SU-DHL-6 (cell line): ENCODE data around the gene LIMCH1.

Experiments used
- CTCF ChIP-seq: fragments of 200-600 bp; sonication (generic); IDR thresholded peaks from one replicate; pipeline ENCODE4 v1.5.1; 2017; ENCODE audit warnings: antibody characterized with exemption, mild to moderate bottlenecking, low read length, moderate library complexity; ENCODE audit not compliant: insufficient read depth, poor library complexity, severe bottlenecking
- EZH2phosphoT487 ChIP-seq: fragments of 200-600 bp; sonication (generic), shearing (Covaris generic); conservative IDR thresholded peaks from 2 replicates; pipeline ENCODE4 v1.6.1; 2018; ENCODE audit warnings: mild to moderate bottlenecking, antibody characterized with exemption, low read length, moderate library complexity, mixed read lengths

DNA sequence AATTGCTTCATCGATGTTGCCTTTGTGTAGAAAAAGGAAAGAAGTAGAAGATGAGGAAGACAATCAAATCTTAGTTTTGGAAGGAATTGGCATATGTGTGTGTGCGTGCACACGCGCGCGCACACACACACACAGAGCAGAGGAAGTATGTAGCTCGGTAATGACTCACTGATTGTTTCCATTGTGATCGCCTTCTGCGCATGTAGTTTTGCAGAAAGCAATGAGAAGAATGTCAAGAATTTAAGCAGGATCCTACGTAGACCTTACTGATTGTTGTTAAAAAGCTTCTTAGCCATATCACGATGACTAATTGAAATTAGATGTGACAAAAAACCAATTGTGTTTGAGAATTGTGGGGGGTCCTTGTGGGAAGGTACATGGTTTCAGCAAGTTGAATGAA is 12.8 kb upstream of the LIMCH1 start:
- TF ChIP-seq CTCF = no peak
- no peak for TF ChIP-seq EZH2phosphoT487
